GDM1 (cell line): ENCODE data around the gene CDK6.

ENCODE experiments used
- DNase-seq: peaks from one replicate; lab custom pipeline; 2025; lab: John Stamatoyannopoulos, UW

The CDK6 gene

GRCh38 chr7:92793656-92794205 lies 42.6 kb downstream of the CDK6 start:
- no peak for DNase-seq

GRCh38 chr7:92790992-92791391 lies 45.4 kb downstream of the CDK6 start:
- no peak for DNase-seq

- DNase-seq = no peak
These were observed 47.7 kb downstream of the CDK6 start for GRCh38 chr7:92788559-92789183.

DNA sequence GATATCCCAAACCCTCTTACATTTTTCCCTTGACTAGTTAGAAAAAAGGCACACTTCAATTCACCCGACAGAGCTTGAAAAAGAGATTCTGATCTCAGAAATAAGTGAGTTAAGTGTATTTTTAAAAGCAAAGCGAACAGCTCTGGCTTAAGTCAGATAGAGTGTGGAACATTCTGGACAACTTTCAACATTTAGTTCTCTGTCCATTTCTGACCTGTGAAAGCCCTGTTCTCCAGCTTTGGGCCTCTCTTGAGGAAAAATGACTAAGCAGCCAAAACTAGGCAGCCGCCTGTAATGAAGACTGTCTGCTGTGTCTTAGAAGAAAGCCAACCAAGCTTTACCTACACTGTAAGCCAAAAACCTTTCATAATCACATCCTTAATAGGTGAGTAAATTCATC lies 50.5 kb downstream of the CDK6 start:
- DNase-seq = no peak

DNA sequence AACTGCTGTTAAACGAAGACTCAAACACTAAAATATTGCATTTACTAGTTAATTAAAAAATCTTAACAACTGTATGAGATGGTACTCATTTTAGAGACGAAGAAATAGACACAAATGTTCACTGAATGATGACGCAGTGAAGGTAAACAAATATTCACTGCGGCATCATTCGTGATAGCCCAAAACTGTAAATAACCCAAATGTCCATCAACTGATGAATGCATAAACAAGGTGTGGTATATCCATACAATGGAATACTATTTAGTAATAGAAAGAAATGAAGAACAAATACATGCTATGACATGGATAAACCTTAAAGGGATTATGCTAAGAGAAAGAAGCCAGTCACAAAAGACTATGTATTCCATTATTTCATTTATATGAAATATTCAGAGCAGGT lies 51.4 kb downstream of the CDK6 start:
- DNase-seq = no peak

GRCh38 chr7:92783260-92784201 lies 52.8 kb downstream of the CDK6 start:
- no peak for DNase-seq

- no peak for DNase-seq
These were observed 53.5 kb downstream of the CDK6 start for GRCh38 chr7:92782855-92783254.

DNA sequence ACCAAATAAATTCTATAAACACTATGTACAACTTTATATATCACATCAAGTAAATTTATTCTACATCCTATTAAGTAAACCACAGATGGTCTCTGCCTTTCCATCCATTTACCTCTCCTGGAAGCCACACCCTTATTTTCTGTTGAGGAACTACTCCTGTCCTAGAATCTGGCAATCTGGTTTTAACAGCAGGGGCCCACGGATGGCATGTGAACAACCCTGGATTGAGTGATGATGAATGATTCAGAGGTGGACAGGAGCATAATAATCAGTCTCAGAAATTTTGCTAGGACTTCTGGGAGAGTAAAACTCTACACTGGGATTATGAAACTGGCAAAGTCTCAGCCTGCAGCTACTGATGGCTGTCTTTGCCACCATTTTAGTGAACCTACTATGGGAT lies 54.1 kb downstream of the CDK6 start:
- no peak for DNase-seq

- no peak for DNase-seq
These were observed 55.2 kb downstream of the CDK6 start for GRCh38 chr7:92781117-92781720.

- DNase-seq = no peak
These were observed 57.4 kb downstream of the CDK6 start for GRCh38 chr7:92778972-92779371.

DNA sequence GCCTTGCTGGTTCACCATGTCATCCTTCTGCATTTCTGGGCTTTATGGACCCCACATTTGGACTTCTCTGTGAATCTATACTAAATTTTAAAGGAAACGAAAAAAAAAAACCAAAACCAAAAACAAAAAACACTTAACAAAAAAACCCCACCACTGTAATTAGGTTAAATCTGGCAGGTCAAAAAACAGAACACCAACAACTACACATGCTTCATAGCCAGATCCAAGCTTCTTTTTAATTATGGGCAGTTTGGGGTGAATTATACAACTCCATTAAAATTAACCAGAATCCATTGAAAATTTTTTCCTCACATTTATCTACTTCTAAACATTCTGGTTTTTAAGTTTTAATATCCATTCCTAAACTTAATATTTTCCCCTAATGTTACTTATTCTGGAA lies 58.4 kb downstream of the CDK6 start:
- no peak for DNase-seq

- no peak for DNase-seq
These were observed 62.6 kb downstream of the CDK6 start for GRCh38 chr7:92773808-92774207.

- no peak for DNase-seq
These were observed 66.5 kb downstream of the CDK6 start for GRCh38 chr7:92769844-92770243.

- DNase-seq = no peak
These were observed 67.0 kb downstream of the CDK6 start for GRCh38 chr7:92769394-92769699.

GRCh38 chr7:92768501-92769393 lies 67.6 kb downstream of the CDK6 start:
- no peak for DNase-seq

DNA sequence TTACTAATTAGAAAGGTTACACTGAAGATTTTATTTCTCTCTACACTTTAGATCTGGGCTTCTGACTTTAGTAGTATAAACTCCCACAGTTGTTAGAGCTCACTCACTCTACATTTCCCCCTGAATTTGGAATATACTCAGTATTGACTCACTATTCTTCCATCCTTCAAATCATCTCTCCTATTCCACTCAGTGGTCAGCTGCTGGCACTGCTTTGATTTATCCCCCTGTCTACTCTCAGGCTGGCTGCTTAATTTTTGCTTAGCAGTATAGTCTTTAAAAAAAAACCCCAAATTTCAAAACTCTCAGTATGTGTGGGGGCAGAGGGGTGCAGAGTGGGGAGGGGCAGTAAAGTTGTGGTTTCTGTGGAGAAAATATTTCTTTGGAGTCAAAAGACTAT lies 68.9 kb downstream of the CDK6 start:
- no peak for DNase-seq

- no peak for DNase-seq
These were observed 69.8 kb downstream of the CDK6 start for GRCh38 chr7:92766461-92767003.

- no peak for DNase-seq
These were observed 70.6 kb downstream of the CDK6 start for GRCh38 chr7:92765725-92766124.

- DNase-seq = no peak
These were observed 72.5 kb downstream of the CDK6 start for GRCh38 chr7:92763636-92764423.

DNA sequence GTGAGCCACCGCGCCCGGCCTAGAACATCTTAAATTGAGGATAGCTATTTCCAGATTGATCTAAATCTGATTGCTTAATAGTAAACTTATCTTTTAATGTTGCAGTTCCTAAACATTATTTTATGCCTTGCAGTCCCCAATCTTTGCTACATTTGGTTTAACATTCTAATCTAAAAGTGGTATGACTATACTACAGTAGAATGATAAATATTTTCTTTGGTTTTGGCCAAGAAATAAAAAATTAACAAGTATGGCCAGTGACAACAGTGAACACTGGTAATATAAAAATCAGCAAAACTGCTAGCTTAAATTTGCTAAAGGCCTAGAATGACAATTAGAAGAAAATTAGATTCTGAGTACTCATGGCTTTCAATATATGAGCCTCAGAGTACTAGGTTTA lies 73.5 kb downstream of the CDK6 start:
- DNase-seq = no peak
